Stromal cell of bone marrow (primary cell): ENCODE data around the gene ACOT11.

ENCODE experiments used
- DNase-seq: peaks from one replicate; pipeline ENCODE4 v3.0.0-alpha.2; 2012; ENCODE audit warnings: low read depth

ACOT11 gene

GRCh38 chr1:54564312-54565112 lies 16.5 kb downstream of the ACOT11 start:
- DNase-seq: no peak

- DNase-seq: no peak
Observed at GRCh38 chr1:54565113-54565501, 17.1 kb downstream of the ACOT11 start.

DNA sequence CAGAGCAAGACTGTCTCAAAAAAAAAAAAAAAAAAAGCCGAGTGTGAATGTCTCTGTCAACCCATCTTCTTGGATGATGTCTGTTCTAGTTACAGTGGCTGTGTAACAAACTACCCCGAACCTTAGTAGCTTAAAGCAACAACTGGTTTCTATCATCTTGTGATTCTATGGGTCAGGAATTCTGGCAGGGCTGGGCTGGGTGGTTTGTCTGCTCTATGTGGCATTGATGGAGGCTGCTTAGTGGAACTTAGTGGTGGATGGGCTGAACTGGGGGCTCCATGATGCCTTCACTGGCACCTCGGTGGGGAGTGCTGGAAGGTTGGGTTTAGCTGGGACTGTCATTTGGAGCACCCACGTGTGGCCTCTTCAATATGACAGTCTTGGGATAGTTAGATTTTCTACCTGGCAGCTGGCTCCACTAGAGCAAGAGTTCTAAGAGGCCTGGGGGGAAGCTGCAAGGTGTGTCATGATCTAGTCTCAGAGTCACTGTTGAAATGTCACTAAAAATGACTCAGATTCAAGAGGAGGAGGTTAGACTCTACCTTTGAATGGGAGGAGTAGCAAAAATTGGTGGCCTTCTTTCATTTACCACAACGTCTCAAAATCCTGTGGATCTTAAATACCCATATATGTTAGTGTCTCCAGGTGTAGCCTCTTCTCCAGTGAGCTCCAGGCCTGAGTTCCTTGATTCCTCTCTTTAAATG lies 18.6 kb downstream of the ACOT11 start:
- no peak for DNase-seq

DNA sequence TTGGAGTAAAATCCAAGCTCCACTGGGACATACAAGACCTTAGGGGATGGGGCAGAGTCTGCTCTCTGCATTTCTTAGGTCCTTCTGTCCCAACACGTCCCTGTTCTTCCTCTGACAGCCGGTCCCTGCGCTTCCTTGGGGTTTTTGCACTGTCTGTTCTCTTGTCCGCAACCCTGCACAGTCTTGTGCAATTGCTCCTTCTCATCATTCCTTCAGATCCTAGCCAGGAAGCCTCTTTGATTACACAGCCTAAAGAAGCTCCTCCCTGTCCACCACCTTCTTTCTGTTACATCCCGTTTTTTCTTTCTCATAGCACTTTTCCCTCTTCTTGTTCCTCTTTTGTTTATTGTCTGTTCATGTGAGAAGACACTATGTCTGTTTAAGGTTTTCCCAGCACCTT lies 19.9 kb downstream of the ACOT11 start:
- no peak for DNase-seq

- DNase-seq: peak; percentile 33
Observed at GRCh38 chr1:54569339-54569738, 21.3 kb downstream of the ACOT11 start.

DNA sequence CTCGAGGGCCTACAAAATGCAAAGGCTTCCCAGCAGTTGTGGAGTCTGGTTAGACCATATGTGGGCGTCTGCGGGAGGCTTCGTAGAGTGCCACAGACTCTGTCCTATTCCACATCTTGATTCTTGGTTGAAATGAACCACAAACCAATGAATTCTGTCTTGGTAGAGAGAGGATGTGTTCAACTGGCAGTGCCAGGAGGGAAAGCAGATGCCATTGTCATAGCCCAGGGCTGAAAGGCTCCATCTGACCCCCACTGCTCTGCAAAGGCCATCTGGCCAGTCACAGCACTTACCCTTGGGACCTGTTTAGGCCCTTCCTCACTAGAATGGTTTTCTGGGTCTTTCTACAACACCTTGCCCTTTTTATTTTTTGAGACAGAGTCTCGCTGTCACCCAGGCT lies 22.1 kb downstream of the ACOT11 start:
- DNase-seq: no peak

DNA sequence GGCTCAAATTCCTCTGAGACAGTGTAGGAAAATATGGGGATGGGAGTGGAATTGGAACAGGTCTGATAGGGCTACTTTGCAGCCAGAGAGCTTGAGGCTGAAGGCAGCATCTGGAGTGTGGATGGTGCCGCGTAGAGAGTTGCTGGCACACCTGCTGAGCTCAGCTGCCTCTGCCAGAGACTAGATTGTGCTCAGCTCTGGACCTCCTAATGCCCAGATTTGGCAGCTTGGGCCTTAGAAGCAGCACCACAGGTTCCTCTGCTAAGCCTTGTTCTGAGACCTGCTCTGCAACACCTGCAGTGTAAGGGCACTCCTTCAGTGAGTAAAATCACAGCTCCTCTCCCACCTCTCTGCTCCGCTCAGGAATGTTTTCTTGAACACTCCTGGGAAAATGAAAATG lies 23.3 kb downstream of the ACOT11 start:
- DNase-seq: no peak

DNA sequence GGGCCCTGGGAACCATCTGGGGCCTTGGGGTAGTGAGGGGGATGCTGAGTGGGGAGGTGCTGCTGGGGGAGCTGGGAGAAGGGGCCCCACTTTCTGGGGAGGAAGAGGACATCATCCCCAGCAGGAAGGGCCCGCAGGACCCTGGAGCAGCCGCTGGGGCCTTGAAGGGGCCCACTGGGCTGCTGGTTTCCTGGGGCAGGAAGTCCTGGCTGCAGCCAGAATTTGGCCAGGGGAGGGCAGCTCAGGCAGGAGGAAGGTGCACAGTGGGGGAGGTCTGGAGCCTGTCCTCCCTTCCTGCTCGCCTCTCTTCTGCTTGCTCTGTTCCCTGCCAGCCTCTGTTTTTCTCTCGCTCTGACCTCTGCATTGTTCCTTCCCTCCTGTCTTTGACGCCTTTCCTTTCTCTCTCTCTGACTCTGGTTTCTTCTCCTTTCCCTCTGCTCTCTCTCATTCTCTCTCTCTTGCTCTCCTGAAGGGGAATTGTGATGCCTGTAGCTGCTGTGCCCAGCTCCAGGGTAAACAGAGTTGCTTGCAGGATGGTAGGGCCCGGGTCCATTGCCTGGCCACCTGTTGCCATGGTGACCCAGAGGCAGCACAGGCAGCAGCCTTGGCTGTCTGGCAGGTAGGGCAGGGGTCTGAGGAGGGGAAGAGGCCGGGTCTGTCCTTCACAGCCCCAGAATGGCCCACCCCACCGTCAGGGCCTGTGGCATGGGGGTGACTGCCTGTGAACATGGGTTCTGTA lies 23.9 kb downstream of the ACOT11 start:
- no peak for DNase-seq

- no peak for DNase-seq
Observed at GRCh38 chr1:54572542-54572850, 24.5 kb downstream of the ACOT11 start.

GRCh38 chr1:54574158-54574778 lies 26.2 kb downstream of the ACOT11 start:
- DNase-seq: no peak

DNA sequence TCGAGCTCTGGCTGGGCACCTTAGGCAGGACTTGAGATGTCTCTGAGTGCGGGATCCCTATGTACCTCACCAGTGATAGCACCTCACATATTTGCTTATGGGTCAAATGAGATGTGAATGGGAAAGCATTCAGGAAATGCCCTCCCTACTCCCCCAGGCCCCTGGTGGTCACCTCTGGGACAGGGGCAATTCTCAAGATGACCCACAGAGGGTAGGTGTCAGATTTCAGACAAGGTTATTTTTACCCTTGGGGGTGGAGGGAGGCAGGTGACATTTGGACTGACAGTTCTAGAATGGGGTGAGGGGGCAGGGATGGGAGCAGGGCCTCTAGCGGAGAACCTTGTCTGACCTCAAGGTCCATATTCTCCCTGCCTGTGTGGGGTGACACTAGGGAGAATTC lies 27.1 kb downstream of the ACOT11 start:
- DNase-seq: no peak

DNA sequence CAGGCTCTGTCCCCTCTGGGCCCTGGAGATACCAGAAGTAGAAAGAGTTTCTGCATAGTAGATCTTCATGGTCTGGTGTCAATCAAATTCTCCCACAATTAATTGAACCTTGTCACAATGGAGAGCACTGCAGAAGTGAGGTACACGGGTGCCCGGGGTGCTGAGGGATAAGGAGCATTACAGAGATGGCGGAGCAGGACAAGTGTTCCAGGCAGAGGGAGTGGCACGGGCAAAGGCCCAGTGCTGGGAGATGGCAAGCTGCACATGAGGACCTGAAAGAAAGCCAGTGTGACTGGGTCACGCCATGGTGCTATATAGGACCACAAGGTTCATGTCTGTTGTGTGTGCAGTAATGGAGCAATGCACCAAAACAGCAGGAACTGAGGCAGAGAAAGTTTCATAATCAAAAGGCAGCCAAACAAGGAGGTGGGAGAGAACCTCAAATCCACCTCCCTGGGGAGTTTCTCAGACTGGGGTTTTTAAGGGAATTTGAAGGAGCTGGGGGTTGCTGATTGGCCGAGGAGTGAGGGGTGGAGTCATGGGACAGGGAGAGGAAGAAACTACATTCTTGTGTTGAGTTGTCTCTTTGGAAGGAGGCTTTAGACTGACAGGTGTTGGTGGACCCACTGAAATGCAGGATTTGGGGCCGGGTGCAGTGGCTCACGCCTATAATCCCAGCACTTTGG lies 27.7 kb downstream of the ACOT11 start:
- no peak for DNase-seq

DNA sequence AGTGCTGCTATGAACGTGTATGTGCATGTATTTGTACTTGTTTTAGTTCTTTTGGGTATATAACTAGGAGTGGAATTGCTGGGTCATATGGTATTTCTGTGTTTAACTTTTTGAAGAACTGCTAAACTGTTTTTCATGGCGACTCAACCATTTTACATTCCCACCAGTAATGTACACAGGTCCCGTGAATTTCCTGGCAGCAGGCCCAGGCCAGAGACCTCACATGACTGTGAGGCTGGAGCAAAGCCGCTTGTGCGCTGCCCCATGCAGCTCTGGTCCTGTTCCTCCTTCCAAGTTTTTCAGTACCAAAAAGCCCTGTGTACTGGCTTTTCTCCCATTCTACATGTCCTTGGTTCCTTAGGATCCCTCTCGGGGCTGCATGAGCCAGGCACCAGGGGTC lies 29.6 kb downstream of the ACOT11 start:
- no peak for DNase-seq

- DNase-seq: no peak
Observed at GRCh38 chr1:54579337-54579781, 31.3 kb downstream of the ACOT11 start.

- no peak for DNase-seq
Observed at GRCh38 chr1:54580856-54581550, 33.0 kb downstream of the ACOT11 start.

GRCh38 chr1:54581621-54582035 lies 33.6 kb downstream of the ACOT11 start:
- DNase-seq: peak; percentile 81

DNA sequence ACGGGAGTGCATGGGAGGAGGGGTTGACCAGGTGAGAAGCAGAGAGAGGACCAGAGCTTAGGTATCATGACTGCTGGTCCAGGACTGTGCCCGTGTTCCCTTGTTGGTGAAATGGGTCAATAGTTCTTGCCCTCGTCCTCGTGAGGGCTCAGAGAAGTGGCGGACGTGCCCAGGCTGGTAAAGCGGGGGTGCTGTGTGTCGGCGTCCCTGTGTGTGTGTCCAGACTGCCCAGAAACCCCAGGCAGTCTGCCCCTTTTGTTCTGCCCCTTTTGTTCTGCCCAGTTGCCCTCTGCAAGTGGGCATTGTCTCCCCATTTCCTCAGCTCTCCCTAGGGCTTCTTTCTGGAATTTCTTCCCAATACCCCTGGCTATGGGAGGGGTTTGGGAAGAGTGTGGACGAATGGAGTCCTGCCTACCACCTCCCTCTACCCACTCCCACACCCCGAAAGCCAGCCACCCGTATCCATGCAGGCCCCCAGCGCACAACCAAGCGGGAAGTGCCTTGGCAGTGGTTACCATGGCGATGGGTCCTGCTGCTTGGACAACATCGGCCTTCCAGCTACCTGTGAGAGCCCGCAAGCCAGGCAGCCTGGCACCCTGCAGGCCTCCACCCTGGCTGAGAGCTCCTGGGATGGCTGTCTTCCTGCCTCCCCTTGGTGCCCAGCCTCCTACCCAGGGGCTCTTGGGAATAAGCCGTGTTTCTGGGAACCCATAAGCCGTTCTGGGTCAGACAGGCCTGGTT lies 34.7 kb downstream of the ACOT11 start:
- no peak for DNase-seq

DNA sequence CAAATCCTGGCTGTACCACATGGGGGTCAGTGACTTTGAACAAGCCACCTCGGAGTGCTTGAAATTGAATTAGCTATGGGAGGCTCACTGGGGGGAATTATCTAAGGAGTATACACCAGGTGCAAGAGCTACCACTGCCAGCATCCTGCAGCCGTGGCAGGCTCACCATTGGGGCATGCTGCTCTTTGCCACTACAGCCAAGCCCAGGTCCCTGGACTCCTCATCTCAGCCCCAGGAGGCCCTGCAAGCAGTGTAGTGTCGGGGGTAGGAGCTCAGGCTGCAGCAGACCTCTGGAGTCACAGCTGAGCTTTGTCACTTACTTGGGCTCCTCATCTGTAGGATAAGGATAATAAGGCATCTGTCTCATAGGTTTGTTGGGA lies 35.3 kb downstream of the ACOT11 start:
- no peak for DNase-seq

DNA sequence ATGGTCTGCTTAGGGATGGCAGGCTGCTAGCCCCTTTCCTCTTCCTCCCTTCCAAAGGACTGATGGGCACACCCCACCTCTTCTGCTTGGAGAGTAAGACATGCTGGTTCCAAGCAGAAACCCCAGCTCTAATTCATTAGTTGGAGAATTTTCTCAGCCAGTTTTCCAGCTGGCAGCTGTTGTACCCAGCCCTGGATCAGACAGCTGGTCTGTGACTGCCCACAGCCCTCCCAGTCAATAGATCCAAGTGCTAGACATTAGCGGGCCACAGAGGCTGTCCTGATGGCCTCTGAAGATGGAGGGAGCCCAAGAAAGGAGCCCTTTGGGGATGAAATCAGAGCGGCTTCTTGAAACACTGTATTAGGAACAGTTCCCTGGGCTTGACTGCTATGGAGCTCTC lies 35.8 kb downstream of the ACOT11 start:
- DNase-seq: no peak

DNA sequence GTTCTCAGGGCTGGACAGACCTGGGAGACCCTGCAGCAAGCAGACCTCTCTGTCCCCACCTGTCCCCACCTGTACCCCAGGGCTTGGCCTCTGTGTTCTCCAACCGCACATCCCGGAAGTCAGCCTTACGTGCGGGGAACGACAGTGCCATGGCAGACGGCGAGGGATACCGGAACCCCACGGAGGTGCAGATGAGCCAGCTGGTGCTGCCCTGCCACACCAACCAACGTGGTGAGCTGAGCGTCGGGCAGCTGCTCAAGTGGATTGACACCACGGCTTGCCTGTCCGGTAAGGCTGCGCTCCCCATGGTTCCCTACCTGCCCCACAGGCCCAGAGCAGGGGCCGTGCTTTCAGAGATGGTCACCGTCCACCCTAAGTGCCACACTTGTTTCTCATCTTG lies 36.5 kb downstream of the ACOT11 start:
- DNase-seq: no peak
